ENCODE measurements around the gene PSMG4.

Gene PSMG4

DNA sequence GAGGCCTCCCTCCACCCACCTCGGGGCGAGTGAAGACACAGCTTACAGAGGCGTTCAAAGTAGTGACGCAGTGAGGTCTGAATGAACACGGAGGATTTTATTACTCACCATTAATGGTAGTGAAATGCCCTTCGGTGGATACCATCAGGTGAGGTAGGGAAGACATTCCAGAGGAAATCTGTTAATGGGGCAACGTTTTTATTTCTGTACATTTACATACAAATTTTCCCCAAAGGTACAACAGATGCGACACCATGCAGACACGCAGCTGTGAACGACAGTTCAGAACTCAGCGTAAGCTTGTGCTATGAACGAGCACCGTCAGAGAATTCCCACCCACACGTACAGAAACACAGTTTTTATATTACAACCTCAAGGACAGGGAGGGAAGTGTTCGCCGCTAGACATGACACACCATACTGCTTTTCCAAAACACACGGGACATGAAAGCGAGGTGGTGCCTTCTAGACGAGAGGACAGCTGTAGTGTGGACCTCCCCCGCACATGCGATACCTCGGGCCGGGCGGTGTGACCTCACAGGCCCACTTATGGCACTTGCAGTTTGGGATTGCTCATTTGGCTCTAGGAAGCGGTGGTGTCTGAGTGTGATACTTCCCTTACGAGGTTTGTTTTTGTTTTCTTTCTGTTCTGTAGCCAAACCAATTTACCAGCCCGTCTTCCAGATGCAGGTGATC is 10.7 kb downstream of the PSMG4 start:
- H3K27ac ChIP-seq: no peak overlapping the region
- no peak for DNase-seq (ENCODE audit: low read depth, low spot score)

GRCh38 chr6:3270258-3270657 is 11.5 kb downstream of the PSMG4 start:
- no peak for DNase-seq (ENCODE audit: low read depth, low spot score)
- H3K27ac ChIP-seq: no peak overlapping the region

DNA sequence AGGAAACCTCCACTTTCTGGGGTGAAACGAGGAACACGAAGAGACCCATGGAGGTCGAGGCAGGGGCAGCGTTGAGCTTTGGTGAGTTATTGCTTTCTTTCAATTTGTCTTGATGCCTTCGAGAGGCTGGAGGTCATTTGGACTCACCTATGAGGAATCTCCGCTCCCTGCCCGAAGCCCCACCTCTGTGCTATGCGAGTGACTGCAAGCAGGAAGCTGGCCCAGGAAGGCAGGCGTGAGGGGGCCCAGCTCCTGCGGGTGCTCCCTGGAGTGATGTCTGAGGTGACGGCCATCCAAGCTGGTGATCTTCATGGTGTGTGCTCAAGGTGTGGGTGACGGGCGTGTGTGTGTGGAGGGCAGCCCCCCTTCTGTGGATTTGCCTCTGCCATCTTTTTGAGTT is 13.0 kb downstream of the PSMG4 start:
- H3K27ac ChIP-seq: no peak overlapping the region
- DNase-seq (ENCODE audit: low read depth, low spot score): no peak

DNA sequence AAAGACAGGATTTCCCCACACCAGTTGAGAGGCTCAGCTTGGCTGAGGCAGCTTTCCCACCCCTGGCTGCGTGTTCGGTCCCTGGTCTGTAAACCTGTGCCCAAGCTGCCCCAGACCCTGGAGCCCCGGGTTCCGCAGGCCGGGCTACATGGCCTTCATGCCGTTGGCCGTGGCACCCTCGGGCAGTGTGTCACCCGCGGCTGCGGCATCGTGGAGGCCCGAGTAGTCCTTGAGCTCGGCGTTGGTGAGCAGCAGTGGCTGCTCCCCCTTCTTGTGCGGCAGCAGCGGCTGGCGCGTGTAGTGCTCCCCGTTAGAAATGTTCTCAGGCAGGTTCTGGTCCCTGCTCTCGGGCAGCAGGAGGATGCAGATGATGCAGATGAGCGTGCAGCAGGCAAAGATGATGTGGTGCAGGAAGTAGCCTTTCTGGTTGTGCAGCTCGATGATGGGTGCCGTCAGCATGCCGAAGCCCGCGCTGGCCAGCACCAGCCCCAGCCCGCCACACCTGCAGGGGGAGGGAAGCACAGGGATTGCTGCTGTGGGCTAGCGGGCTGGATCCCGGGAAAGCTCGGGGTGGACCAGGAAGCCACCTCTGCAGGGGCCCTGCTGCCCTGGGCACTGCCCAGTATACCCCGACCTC is 14.3 kb downstream of the PSMG4 start:
- H3K27ac ChIP-seq: no peak overlapping the region
- no peak for DNase-seq (ENCODE audit: low read depth, low spot score)

- H3K27ac ChIP-seq: no peak overlapping the region
- no peak for DNase-seq (ENCODE audit: low read depth, low spot score)
Observed at GRCh38 chr6:3273707-3274521, 15.2 kb downstream of the PSMG4 start.

DNA sequence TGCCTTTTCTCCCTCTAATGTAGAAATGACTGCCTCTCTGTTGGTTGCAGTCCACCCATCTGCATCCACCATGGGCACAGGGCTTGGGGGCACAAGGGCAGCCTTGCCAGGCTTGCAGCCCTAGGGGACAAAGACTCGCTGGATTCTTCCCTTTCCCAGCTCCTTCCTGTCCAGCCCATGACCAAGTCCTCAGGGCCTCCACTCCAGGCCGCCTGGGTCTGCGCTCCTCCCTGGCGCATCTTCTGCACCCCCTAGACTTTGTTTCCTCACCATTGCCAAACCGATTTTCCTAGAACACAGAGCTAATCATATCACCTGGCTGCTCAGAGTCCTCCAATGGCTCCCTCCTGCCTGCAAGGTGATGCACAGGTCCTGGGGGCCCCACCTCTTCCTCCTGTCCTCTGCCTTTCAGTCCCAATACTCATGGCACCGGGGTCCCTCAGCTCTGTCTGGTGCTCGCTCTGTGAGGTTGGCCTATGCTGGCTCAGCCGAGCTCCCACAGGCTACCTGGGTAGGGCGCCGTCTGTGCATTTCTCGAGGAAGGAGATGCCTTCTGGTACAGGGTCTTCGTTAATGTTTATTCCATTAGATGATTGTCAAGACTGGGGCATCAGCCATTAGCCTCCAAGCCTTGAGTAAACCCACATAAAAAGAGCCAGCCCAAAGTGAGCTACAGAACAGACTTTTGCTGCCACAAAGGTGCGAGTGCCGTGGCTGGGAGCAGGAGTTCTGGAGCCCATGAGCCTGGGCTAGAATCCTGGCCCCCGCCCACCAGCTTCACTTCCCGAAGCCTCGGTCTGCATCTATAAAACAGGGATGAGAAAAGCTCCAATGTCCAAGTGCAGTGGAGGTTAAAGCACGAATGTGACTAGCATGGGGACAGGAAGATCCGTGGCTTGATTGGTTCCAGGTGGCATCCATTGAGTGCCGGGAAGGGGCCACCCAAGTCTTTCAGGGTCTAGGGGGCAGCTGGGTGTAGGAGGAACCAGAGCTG is 17.7 kb downstream of the PSMG4 start:
- no peak for DNase-seq (ENCODE audit: low read depth, low spot score)
- no peak overlapping the region for H3K27ac ChIP-seq

- DNase-seq (ENCODE audit: low read depth, low spot score): no peak
Observed at GRCh38 chr6:3277251-3277650, 18.5 kb downstream of the PSMG4 start.

GRCh38 chr6:3277851-3278416 is 19.2 kb downstream of the PSMG4 start:
- DNase-seq (ENCODE audit: low read depth, low spot score): no peak
- H3K27ac ChIP-seq: no peak overlapping the region

More at GRCh38 chr6:3277251-3277650, 18.5 kb downstream of the PSMG4 start:
- H3K27ac ChIP-seq: no peak overlapping the region

DNA sequence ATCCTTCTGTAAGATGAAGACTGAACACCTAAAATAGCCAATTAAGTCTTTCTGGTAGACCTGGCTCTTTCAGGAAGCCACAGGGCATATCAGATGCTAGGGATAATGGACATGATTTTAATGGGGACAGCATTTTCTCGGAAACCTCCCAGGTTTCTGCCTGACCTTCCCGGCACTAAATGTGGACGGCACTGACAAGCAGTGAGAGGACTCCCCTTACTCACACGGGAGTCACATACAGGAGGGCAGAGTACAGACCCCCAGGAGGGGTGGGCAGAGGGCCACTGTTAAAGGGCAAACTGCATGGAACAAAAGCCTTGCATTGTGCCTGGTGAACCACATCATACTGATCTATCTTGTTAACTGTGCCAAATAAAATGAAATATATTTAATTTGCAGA is 19.9 kb downstream of the PSMG4 start:
- H3K27ac ChIP-seq: no peak overlapping the region
- no peak for DNase-seq (ENCODE audit: low read depth, low spot score)

DNA sequence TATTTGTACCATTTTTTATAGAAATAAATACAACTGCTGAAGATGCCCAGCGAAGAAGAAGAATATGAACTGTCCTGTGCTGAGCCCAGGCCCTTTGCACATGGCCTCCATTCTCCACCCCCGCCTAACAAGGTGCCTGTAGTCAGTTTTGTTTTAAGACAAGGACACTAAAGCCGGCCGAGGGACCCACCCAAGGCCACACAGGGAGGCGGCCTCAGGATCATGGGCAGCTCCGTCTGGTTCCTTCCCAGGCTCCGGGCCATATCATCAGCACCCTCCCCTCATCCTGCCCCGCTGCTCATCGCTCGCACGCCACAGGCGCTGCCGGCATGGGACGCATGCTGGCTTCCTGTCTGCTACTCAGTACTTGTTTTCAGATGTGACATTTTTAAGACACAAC is 21.3 kb downstream of the PSMG4 start:
- H3K27ac ChIP-seq: no peak overlapping the region
- DNase-seq (ENCODE audit: low read depth, low spot score): no peak

- DNase-seq (ENCODE audit: low read depth, low spot score): no peak
Observed at GRCh38 chr6:3280866-3281465, 22.2 kb downstream of the PSMG4 start.

DNA sequence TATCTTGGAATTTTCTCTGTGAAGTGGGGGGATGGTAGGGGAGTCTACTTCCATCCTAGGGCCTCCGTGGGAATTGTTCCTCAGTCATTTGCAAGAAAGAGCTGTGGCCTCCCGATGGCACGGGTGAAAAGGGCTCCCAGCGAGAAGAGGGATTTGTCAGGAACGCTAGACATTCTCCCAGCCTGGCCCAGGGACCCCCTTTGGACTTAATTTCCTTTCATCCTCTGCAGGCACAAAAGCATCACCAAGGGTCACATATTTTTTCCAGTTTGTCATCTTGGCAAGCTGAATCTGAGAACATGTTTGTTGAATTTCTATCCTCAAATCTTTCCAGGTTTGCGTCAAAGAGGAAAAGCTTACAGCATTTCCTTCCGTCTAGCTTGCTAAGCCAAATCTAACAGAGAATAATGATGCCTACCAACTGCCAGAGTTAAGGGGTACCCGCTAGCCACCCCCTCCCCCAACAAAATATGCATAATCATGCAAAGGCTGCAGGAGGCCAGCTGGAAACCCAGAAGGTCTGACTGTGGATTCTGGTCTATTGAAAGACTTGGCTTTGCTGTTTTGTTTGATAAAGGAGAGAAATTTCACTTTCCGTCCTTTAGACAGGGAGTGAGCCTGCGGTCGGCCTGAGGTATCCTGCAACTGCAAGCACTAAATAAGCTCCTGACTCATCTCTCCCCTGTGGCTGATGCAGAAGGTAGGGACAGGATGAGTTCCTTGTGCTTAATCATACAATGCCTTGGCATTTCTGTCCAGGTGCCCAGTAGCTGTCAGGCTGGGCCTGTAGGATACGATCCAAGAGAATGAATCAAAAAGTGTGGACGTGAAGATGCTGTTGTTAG is 23.1 kb downstream of the PSMG4 start:
- no peak overlapping the region for H3K27ac ChIP-seq

More at GRCh38 chr6:3280866-3281465, 22.2 kb downstream of the PSMG4 start:
- H3K27ac ChIP-seq: no peak overlapping the region

GRCh38 chr6:3282476-3283236 is 23.9 kb downstream of the PSMG4 start:
- H3K27ac ChIP-seq: no peak overlapping the region
- DNase-seq (ENCODE audit: low read depth, low spot score): no peak

More for the DNA sequence above, 23.1 kb downstream of the PSMG4 start:
- peak; percentile 91 for DNase-seq (ENCODE audit: low read depth, low spot score)

DNA sequence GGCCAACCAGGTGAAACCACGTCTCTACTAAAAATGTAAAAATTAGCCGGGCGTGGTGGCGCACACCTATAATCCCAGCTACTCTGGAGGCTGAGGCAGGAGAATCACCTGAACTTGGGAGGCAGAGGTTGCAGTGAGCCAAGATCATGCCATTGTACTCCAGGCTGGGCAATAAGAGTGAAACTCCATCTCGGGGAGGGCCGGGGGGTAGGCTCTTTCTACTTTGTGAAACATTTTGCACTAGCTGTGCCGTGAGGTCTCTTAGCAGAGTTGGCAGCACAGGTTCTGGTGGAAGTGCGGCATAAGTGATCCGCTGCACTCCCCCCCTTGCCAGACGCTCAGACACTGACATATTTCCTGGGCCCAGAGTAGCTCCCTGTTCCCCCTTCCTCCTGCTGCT is 24.5 kb downstream of the PSMG4 start:
- H3K27ac ChIP-seq: no peak overlapping the region

DNA sequence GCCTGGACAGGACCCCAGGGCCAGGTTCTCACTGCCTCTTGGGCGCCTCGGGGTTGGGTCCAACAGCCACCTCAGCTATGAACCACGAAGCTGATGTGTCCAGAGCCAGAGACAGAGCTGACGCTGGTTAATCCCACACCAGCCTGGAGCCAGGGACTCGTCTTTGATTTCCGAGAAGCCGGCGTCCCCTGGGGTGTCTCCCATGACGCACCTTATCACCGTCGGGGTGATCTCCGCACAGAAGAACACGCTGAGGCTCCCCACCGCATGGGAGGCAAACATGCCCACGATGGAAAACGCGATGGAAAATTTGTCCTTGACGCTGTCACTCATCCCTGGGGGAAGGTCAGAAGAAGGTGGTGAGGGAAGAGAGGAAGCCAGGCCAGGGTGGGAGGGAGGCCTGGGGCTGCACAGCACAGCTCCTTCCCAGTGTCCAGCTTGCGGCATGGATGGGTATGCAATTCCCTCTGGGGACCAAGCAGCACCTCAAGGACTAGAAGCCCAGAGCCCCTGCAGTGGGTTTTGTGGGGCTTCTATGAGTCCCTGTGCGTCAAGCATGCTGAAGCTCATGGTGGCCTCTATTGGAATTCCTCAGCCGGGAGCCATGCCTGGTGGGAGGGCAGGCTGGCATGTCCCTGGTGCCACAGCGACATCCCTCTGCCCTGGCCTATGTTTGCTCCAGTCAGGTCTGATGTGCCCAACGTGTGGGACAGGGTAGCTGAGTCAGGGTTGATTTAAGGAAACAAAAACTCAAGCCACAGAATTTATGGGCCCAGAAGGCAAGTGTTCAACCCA is 25.1 kb downstream of the PSMG4 start:
- no peak overlapping the region for H3K27ac ChIP-seq
- no peak for DNase-seq (ENCODE audit: low read depth, low spot score)

More for the DNA sequence above, 24.5 kb downstream of the PSMG4 start:
- no peak for DNase-seq (ENCODE audit: low read depth, low spot score)

DNA sequence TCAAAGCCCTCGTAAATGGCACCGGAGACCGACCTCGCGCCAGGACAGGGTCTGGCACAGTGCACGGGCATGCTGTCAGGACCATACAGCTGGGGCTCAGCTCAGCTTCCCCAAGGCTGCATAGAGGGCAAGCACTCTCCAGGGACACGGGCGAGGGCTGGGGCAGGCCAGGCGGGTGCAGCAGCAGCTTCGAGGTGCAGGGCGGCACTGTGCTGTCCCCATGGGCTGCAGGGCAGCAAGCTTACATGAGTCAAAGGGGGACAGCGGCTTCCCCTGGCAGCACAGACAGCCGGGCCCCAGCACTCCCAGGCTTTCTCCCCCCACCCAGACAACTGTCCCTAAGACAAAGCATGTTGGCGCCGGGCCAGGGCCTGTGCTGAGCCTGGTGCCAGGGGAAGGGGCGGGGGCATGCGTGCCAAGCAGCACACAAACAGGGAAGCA is 25.7 kb downstream of the PSMG4 start:
- no peak overlapping the region for H3K27ac ChIP-seq
- DNase-seq (ENCODE audit: low read depth, low spot score): no peak

Measured in epithelial cell of prostate (primary cell).